SK-N-SH treated with all-trans-retinoic acid at 6 μM for 48 hours (cell line): Measurements from ENCODE around the gene ENOPH1.

Experiments
- ATAC-seq: fragments of 200-7000 bp; cut with Tn5 transposase; 3 replicates; pipeline ENCODE4 v1.9.1; 2020; ENCODE audit warnings: mild to moderate bottlenecking, moderate library complexity
- ARNTL ChIP-seq: fragments of 450-650 bp; formaldehyde crosslinking; IDR thresholded peaks from 2 replicates; pipeline ENCODE4 v1.5.0; 2020; ENCODE audit warnings: low read depth, mild to moderate bottlenecking, moderate library complexity, borderline replicate concordance
- BACH2 ChIP-seq: fragments of 250-450 bp; sonication (Bioruptor Pico); IDR thresholded peaks from 2 replicates; pipeline ENCODE4 v1.9.0; 2021; ENCODE audit warnings: mild to moderate bottlenecking, borderline replicate concordance
- ESRRG ChIP-seq: fragments of 250-450 bp; sonication (Bioruptor Pico); IDR thresholded peaks from 2 replicates; pipeline ENCODE4 v1.6.1; 2021; ENCODE audit warnings: mild to moderate bottlenecking
- GLIS3 ChIP-seq: fragments of 250-450 bp; sonication (Bioruptor Pico); IDR thresholded peaks from 2 replicates; pipeline ENCODE4 v1.5.0; 2020; ENCODE audit warnings: mild to moderate bottlenecking, moderate library complexity
- ISL1 ChIP-seq: fragments of 250-450 bp; sonication (Bioruptor Pico); IDR thresholded peaks from 2 replicates; pipeline ENCODE4 v2.1.2; 2022; ENCODE audit warnings: mild to moderate bottlenecking, moderate library complexity
- OSR1 ChIP-seq: fragments of 250-450 bp; sonication (Bioruptor Pico); IDR thresholded peaks from 2 replicates; pipeline ENCODE4 v1.8.0; 2022; ENCODE audit warnings: moderate library complexity, mild to moderate bottlenecking, inconsistent platforms
- PPARA ChIP-seq: fragments of 250-450 bp; sonication (Bioruptor Pico); IDR thresholded peaks from 2 replicates; pipeline ENCODE4 v1.5.0; 2020; ENCODE audit warnings: mild to moderate bottlenecking, borderline replicate concordance
- RARB ChIP-seq: fragments of 250-450 bp; sonication (Bioruptor Pico); IDR thresholded peaks from 2 replicates; pipeline ENCODE4 v1.8.0; 2021; ENCODE audit warnings: mild to moderate bottlenecking, moderate library complexity
- SNAI2 ChIP-seq: fragments of 250-450 bp; sonication (Bioruptor Pico); IDR thresholded peaks from 2 replicates; pipeline ENCODE4 v1.5.0; 2020; ENCODE audit warnings: mild to moderate bottlenecking, moderate library complexity
- TCF4 ChIP-seq: fragments of 250-450 bp; sonication (Bioruptor Pico); IDR thresholded peaks from 2 replicates; pipeline ENCODE4 v1.8.0; 2021; ENCODE audit warnings: mild to moderate bottlenecking, moderate library complexity, borderline replicate concordance
- TOX ChIP-seq: fragments of 250-450 bp; sonication (Bioruptor Pico); IDR thresholded peaks from 2 replicates; pipeline ENCODE4 v1.8.0; 2021; ENCODE audit warnings: mild to moderate bottlenecking, moderate library complexity, borderline replicate concordance
- ZC3H10 ChIP-seq: fragments of 250-450 bp; sonication (Bioruptor Pico); IDR thresholded peaks from 2 replicates; pipeline ENCODE4 v1.5.1; 2021; ENCODE audit warnings: mild to moderate bottlenecking, moderate library complexity
- ZFP3 ChIP-seq: fragments of 250-450 bp; sonication (Bioruptor Pico); IDR thresholded peaks from 2 replicates; pipeline ENCODE4 v1.5.0; 2020; ENCODE audit warnings: mild to moderate bottlenecking, moderate library complexity
- ZFP30 ChIP-seq: fragments of 450-650 bp; formaldehyde crosslinking; IDR thresholded peaks from 2 replicates; pipeline ENCODE4 v1.5.0; 2022; ENCODE audit warnings: mild to moderate bottlenecking, moderate library complexity
- ZNF565 ChIP-seq: fragments of 450-650 bp; formaldehyde crosslinking; conservative IDR thresholded peaks from 2 replicates; pipeline ENCODE4 v1.5.0; 2020; ENCODE audit warnings: low read depth, mild to moderate bottlenecking, moderate library complexity
- ZNF70 ChIP-seq: fragments of 450-650 bp; formaldehyde crosslinking; IDR thresholded peaks from 2 replicates; pipeline ENCODE4 v1.5.0; 2020; ENCODE audit warnings: mild to moderate bottlenecking, moderate library complexity
- ZNF8 ChIP-seq: fragments of 450-650 bp; formaldehyde crosslinking; IDR thresholded peaks from 2 replicates; pipeline ENCODE4 v1.5.0; 2020; ENCODE audit warnings: mild to moderate bottlenecking, moderate library complexity
- TF ChIP-seq, protein P1 (sequence below): fragments of 250-450 bp; sonication (Bioruptor Pico); IDR thresholded peaks from 2 replicates; pipeline ENCODE4 v1.8.0; 2020; ENCODE audit warnings: mild to moderate bottlenecking, moderate library complexity, borderline replicate concordance
- TF ChIP-seq, protein P2 (sequence below): fragments of 250-450 bp; sonication (Bioruptor Pico); IDR thresholded peaks from 2 replicates; pipeline ENCODE4 v1.8.0; 2021; ENCODE audit warnings: low read depth, mild to moderate bottlenecking, moderate library complexity, borderline replicate concordance
- TF ChIP-seq, protein P3 (sequence below): fragments of 250-450 bp; sonication (Bioruptor Pico); IDR thresholded peaks from 2 replicates; pipeline ENCODE4 v1.5.1; 2020; ENCODE audit warnings: low read depth, mild to moderate bottlenecking, moderate library complexity
- TF ChIP-seq, protein P4 (sequence below): fragments of 250-450 bp; sonication (Bioruptor Pico); IDR thresholded peaks from 2 replicates; pipeline ENCODE4 v1.5.1; 2021; ENCODE audit warnings: mild to moderate bottlenecking, moderate library complexity
- TF ChIP-seq, protein P5 (sequence below): fragments of 250-450 bp; sonication (Bioruptor Pico); IDR thresholded peaks from 2 replicates; pipeline ENCODE4 v1.5.0; 2020; ENCODE audit warnings: mild to moderate bottlenecking, moderate library complexity

The ENOPH1 gene

DNA sequence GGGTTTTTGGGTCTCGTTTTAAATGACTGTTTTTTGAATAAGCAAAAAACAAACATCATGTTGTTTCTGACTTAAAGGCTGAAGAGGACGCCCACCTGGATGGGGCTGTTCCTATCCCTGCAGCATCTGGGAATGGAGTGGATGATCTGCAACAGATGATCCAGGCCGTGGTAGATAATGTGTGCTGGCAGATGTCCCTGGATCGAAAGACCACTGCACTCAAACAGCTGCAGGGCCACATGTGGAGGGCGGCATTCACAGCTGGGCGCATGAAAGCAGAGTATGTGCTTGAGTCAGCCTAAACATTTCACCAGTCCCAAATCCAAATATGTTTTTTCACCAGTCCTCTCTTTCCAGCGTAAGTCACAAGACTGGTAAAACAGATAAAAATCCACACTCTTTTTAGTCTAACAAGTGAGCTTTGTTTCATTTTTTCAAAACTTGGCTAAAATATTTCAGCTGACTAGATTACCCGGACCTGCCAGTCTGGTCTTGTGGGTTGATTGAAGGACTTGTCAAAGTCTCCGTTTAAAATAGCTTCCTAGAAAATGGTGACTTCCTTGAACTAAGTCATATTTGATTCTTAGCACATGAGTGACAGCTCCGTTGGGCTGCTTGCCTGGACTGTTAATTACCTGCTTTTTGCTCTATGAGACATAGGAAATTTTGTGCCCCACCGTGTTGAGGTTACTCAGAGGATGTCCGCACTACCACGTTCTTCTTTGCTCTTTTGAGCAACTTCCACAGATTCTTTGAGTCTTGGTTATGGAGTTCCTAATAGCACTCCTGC is 20.8 kb downstream of the ENOPH1 start:
- no peak; the same call in 2 of the 3 replicates for ATAC-seq
- peak; percentile 57; the same call in 1 of the 2 replicates for TF ChIP-seq TCF4 (CRISPR knock-in tag)
- TF ChIP-seq, protein P1, sequence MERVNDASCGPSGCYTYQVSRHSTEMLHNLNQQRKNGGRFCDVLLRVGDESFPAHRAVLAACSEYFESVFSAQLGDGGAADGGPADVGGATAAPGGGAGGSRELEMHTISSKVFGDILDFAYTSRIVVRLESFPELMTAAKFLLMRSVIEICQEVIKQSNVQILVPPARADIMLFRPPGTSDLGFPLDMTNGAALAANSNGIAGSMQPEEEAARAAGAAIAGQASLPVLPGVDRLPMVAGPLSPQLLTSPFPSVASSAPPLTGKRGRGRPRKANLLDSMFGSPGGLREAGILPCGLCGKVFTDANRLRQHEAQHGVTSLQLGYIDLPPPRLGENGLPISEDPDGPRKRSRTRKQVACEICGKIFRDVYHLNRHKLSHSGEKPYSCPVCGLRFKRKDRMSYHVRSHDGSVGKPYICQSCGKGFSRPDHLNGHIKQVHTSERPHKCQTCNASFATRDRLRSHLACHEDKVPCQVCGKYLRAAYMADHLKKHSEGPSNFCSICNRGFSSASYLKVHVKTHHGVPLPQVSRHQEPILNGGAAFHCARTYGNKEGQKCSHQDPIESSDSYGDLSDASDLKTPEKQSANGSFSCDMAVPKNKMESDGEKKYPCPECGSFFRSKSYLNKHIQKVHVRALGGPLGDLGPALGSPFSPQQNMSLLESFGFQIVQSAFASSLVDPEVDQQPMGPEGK (CRISPR knock-in tag), result no peak

DNA sequence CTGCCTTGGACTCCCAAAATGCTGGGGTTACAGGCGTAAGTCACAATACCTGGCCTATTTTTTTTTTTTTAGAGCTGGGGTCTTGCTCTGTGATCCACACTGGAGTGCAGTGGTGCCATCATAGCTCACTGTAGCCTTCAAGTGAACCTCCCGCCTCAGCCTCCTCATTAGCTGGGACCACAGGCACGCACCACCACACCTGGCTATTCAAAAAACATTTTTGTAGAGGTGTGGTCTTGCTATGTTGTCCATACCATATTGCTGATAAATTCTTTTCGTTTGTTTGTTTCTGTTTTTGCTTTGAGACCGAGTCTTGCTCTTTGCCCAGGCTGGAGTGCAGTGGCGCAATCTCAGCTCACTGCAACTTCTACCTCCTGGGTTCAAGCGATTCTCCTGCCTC is 21.6 kb downstream of the ENOPH1 start:
- TF ChIP-seq ESRRG (CRISPR knock-in tag) (no peak), ZFP3 (CRISPR knock-in tag) (no peak)
- ATAC-seq, result no peak

DNA sequence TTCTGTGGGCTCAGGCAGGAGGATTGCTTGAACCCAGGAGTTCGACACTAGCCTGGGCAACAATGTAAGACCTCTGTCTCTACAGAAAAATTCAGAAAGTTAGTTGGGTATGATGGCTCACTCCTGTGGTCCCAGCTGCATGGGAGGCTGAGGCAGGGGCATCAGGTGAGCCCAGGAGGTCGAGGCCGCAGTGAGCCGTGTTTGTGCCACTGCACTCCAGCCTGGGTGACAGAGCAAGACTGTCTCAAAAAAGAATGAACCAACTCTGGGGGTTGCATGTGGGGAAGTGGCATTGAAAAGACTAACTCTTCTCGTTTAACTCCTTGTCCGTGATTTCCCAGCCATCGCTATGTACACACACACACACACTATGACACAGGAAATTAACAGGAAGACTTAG is 26.9 kb downstream of the ENOPH1 start:
- no peak for TF ChIP-seq ISL1 (CRISPR knock-in tag)
- no peak for TF ChIP-seq SNAI2 (CRISPR knock-in tag)
- TF ChIP-seq RARB (CRISPR knock-in tag), result no peak
- TF ChIP-seq, protein P2, sequence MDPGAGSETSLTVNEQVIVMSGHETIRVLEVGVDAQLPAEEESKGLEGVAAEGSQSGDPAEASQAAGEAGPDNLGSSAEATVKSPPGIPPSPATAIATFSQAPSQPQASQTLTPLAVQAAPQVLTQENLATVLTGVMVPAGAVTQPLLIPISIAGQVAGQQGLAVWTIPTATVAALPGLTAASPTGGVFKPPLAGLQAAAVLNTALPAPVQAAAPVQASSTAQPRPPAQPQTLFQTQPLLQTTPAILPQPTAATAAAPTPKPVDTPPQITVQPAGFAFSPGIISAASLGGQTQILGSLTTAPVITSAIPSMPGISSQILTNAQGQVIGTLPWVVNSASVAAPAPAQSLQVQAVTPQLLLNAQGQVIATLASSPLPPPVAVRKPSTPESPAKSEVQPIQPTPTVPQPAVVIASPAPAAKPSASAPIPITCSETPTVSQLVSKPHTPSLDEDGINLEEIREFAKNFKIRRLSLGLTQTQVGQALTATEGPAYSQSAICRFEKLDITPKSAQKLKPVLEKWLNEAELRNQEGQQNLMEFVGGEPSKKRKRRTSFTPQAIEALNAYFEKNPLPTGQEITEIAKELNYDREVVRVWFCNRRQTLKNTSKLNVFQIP (CRISPR knock-in tag), result no peak
- TF ChIP-seq ZFP30 (CRISPR knock-in tag), result no peak
- TF ChIP-seq, protein P3, sequence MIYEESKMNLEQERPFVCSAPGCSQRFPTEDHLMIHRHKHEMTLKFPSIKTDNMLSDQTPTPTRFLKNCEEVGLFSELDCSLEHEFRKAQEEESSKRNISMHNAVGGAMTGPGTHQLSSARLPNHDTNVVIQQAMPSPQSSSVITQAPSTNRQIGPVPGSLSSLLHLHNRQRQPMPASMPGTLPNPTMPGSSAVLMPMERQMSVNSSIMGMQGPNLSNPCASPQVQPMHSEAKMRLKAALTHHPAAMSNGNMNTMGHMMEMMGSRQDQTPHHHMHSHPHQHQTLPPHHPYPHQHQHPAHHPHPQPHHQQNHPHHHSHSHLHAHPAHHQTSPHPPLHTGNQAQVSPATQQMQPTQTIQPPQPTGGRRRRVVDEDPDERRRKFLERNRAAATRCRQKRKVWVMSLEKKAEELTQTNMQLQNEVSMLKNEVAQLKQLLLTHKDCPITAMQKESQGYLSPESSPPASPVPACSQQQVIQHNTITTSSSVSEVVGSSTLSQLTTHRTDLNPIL (CRISPR knock-in tag), result no peak
- no peak for TF ChIP-seq ZC3H10 (CRISPR knock-in tag)
- TF ChIP-seq GLIS3 (CRISPR knock-in tag), result no peak
- no peak for TF ChIP-seq ZNF70
- TF ChIP-seq, protein P4, sequence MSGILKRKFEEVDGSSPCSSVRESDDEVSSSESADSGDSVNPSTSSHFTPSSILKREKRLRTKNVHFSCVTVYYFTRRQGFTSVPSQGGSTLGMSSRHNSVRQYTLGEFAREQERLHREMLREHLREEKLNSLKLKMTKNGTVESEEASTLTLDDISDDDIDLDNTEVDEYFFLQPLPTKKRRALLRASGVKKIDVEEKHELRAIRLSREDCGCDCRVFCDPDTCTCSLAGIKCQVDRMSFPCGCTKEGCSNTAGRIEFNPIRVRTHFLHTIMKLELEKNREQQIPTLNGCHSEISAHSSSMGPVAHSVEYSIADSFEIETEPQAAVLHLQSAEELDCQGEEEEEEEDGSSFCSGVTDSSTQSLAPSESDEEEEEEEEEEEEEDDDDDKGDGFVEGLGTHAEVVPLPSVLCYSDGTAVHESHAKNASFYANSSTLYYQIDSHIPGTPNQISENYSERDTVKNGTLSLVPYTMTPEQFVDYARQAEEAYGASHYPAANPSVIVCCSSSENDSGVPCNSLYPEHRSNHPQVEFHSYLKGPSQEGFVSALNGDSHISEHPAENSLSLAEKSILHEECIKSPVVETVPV, result no peak
- TF ChIP-seq TCF4 (CRISPR knock-in tag), result no peak
- TF ChIP-seq, protein P1 (CRISPR knock-in tag), result no peak
- no peak for TF ChIP-seq TOX
- no peak for TF ChIP-seq ZFP3 (CRISPR knock-in tag)
- no peak for TF ChIP-seq ARNTL (CRISPR knock-in tag)
- TF ChIP-seq ZNF565 (CRISPR knock-in tag), result no peak
- no peak for TF ChIP-seq BACH2 (CRISPR knock-in tag)
- no peak for TF ChIP-seq ZNF8 (CRISPR knock-in tag)
- TF ChIP-seq PPARA, result no peak
- TF ChIP-seq OSR1, result no peak
- no peak for ATAC-seq

DNA sequence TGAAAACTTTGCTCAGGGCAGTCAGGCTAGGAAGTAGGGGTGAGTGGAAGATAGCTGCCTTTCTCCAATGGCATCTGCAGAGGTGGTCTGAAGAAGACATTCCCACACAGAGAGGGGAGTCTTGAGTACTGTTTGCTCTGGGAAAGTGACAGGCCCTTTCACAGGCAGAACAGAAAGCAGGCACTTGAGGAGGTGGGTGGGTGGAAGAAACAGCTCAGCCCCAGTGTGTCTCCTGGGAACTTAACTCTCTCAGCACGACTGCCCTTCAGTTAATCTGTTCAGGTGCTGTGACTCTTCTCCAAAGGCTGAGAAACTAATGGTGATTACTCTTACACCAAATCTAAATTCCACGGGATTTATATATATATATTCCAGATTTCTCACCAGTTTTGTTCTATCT is 28.3 kb downstream of the ENOPH1 start:
- ATAC-seq, result no peak
- no peak for TF ChIP-seq ZC3H10 (CRISPR knock-in tag)
- no peak for TF ChIP-seq ZFP30 (CRISPR knock-in tag)
- TF ChIP-seq, protein P4, result no peak
- no peak for TF ChIP-seq SNAI2 (CRISPR knock-in tag)
- TF ChIP-seq, protein P5, sequence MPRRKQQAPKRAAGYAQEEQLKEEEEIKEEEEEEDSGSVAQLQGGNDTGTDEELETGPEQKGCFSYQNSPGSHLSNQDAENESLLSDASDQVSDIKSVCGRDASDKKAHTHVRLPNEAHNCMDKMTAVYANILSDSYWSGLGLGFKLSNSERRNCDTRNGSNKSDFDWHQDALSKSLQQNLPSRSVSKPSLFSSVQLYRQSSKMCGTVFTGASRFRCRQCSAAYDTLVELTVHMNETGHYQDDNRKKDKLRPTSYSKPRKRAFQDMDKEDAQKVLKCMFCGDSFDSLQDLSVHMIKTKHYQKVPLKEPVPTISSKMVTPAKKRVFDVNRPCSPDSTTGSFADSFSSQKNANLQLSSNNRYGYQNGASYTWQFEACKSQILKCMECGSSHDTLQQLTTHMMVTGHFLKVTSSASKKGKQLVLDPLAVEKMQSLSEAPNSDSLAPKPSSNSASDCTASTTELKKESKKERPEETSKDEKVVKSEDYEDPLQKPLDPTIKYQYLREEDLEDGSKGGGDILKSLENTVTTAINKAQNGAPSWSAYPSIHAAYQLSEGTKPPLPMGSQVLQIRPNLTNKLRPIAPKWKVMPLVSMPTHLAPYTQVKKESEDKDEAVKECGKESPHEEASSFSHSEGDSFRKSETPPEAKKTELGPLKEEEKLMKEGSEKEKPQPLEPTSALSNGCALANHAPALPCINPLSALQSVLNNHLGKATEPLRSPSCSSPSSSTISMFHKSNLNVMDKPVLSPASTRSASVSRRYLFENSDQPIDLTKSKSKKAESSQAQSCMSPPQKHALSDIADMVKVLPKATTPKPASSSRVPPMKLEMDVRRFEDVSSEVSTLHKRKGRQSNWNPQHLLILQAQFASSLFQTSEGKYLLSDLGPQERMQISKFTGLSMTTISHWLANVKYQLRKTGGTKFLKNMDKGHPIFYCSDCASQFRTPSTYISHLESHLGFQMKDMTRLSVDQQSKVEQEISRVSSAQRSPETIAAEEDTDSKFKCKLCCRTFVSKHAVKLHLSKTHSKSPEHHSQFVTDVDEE (CRISPR knock-in tag), result no peak
- no peak for TF ChIP-seq ZNF8 (CRISPR knock-in tag)
- TF ChIP-seq, protein P3 (CRISPR knock-in tag), result no peak
- TF ChIP-seq RARB (CRISPR knock-in tag), result no peak
- TF ChIP-seq ARNTL (CRISPR knock-in tag), result no peak
